ENCODE measurements around the gene TRAK1.

Gene TRAK1

DNA sequence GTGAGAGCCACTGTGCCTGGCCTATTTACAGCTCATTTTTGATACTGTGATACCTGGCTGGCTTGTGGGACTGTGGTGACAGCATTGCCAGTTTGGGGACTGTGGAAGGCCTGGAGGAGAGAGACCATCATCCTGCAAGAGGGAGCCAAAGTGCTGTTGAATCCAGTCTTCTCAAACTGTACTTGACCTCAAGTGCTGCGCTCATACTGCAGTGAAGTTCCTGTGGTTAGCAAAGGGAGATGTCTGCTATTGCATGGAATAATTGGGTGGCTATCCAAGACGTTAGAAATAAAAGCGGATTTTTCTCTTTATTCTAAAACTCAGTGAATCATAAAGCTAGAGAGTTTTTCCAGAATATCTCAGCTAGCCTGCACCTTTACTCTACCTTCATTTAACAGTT lies 91.4 kb downstream of the TRAK1 start:
- Mint-ChIP-seq H3K9me3 (no peaks in the 10 kb centered on the region), H3K4me3 (no peak overlapping the region), H3K36me3 (peaks cover 25% of the 10 kb centered on the region), H3K27ac (no peak overlapping the region), H3K4me1 (peaks cover 17% of the 10 kb centered on the region)
- ATAC-seq (no peak), DNase-seq (ENCODE audit: low spot score in 2 of 2) (no peak)

DNA sequence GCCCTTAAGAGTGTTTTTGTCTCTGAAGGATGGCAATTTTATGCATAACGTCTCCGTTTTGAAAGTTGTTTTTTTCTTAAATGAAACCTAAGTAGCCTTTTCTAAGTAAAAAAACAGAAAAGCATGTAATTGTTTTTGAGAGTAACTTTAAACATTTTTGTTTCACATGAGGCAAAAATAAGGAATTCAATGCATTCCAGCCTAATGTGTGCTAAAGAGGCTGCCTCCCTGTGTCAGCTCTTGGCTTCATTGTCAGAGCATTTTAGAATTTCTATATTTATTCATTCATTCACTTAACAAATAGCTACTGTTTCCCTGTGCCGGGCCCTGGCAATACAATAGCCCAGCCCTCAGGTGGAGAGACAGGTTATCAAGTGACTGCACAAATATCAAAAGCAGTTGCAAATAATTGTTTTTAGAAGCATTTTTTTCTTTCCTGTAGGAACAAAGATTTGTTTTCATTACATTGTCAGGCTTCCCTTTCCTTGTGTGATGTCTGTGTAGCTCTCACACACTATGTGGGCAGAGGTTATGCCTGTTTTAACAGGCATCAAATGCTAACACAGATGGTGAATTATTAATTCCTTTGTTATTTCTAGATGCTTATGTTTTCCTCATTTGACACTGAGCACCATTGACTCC lies 93.0 kb downstream of the TRAK1 start:
- no peaks in the 10 kb centered on the region for H3K9me3 Mint-ChIP-seq
- peaks cover 25% of the 10 kb centered on the region for H3K36me3 Mint-ChIP-seq
- H3K27ac Mint-ChIP-seq = peak overlapping the region; percentile 69
- ATAC-seq = no peak
- H3K4me3 Mint-ChIP-seq = no peak overlapping the region
- DNase-seq (ENCODE audit: low spot score in 2 of 2) = no peak
- H3K4me1 Mint-ChIP-seq = peaks cover 8% of the 10 kb centered on the region

DNA sequence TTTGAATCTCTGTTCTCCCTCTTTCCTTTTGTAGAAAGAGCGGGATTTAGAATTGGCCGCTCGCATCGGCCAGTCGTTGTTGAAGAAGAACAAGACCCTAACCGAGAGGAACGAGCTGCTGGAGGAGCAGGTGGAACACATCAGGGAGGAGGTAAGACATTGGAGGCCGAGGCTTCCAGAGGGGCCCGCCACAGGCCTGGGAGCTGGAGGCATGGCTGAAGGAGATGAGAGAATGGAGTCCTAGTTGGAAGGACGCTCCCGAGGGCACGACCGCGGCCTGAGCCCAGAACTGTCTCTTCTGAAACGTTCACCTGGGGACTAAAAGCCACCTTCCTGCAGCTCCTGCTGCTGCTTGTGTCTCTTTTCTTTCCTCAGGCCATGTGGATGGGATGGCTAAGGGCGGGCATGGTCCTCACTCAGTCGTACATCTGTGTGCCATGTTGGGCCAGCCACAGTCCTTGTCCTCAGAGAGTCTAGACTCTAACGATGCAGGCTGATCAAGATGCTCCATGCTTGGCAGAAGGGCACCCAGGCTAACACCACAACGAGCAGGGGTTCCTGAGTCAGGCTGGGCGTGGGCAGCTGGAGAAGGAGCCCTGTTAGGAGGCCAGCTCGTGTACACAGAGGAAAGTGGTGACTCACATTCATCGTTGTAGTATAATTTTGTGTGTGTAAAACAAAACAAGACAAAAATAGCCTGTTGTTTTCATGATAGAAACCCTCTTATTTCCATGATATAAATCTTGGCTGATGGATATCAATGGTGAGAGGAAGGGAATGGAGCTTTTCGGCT lies 93.7 kb downstream of the TRAK1 start:
- peak; percentile 75 for ATAC-seq
- H3K4me3 Mint-ChIP-seq = no peak overlapping the region
- peaks cover under 1% of the 10 kb centered on the region for H3K4me1 Mint-ChIP-seq
- no peaks in the 10 kb centered on the region for H3K9me3 Mint-ChIP-seq
- no peak for DNase-seq (ENCODE audit: low spot score in 2 of 2)
- peaks cover 31% of the 10 kb centered on the region for H3K36me3 Mint-ChIP-seq
- H3K27ac Mint-ChIP-seq = peak overlapping the region; percentile 69

DNA sequence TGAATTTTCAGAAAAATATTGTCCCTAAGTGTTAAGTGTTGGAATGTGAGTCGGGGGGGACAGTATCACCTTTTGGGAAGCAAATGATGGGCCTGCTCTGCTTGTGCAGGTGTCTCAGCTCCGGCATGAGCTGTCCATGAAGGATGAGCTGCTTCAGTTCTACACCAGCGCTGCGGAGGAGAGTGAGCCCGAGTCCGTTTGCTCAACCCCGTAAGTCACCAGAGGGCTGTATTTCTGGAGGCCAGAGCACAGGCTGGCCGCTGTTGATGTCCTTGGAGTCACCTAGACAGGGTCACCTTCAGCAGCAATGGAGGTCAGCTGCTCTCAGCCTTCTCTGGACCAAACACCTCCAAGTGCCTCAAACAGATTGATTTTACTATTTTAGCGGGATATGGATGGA lies 96.8 kb downstream of the TRAK1 start:
- Mint-ChIP-seq H3K27ac (no peak overlapping the region), H3K36me3 (peaks cover 36% of the 10 kb centered on the region)

DNA sequence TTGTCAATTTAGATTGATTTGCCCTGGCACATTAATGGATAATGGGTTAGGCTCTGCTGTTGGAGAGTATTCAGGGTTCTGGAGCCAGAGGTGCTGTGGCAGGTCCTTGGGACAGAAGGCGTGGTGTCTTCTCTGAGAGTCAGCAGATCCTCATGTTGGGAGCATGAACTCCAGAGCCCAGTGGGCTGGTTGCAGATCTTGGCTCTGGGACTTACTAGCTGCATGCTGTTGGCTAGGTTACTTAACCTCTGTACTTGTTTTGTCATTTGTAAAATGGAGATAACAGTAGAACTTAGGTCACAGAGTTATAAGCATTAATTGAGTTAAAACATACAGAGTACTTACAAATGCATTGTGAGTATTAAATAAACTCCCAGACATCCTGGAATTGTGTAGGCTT lies 97.2 kb downstream of the TRAK1 start:
- Mint-ChIP-seq H3K4me1 (peaks cover 24% of the 10 kb centered on the region), H3K27ac (no peak overlapping the region), H3K36me3 (peaks cover 37% of the 10 kb centered on the region), H3K4me3 (no peak overlapping the region), H3K9me3 (no peaks in the 10 kb centered on the region)
- no peak for DNase-seq (ENCODE audit: low spot score in 2 of 2)
- ATAC-seq = no peak

More for the DNA sequence above, 96.8 kb downstream of the TRAK1 start:
- DNase-seq (ENCODE audit: low spot score in 2 of 2) (no peak), ATAC-seq (no peak)
- peaks cover 22% of the 10 kb centered on the region for H3K4me1 Mint-ChIP-seq
- H3K4me3 Mint-ChIP-seq = no peak overlapping the region
- no peaks in the 10 kb centered on the region for H3K9me3 Mint-ChIP-seq

DNA sequence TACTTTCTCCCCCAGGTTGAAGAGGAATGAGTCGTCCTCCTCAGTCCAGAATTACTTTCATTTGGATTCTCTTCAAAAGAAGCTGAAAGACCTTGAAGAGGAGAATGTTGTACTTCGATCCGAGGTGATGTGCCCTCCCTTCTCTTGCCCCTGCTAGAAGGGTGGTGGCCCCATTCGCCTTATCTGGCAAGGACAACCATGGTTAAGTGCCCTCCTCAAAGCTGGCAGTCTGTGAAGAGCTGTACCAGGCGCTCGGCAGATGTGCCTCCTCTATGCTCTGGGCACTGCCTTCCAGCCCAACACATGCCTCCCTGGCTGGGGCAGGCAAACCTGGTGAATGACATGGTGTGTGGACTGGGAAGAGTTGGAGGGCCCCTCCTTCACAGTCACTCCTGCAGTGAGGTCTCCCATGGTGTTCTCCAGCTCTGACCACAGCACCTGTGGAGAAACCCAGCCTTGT lies 97.9 kb downstream of the TRAK1 start:
- Mint-ChIP-seq H3K27ac (no peak overlapping the region), H3K4me3 (no peak overlapping the region), H3K36me3 (peaks cover 44% of the 10 kb centered on the region), H3K4me1 (peaks cover 24% of the 10 kb centered on the region), H3K9me3 (no peaks in the 10 kb centered on the region)
- DNase-seq (ENCODE audit: low spot score in 2 of 2) (no peak), ATAC-seq (no peak)

DNA sequence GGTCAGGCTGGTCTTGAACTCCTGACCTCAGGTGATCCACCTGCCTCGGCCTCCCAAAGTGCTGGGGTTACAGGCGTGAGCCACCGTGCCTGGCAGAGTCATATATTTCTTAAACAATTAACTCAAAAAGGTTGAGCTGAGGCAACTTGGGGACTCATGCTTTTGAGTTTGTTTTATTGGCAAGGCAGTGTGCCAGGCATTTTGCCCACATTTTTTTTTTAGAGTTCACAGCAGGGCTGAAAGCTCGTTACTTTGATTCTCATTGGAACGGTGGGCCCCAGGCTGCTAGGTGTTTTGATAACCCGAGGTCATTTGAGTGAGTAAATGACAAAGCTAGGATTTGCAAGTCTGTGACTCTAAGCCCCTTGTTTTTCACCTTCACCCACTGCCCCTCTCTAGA lies 98.6 kb downstream of the TRAK1 start:
- no peaks in the 10 kb centered on the region for H3K9me3 Mint-ChIP-seq
- peaks cover 24% of the 10 kb centered on the region for H3K4me1 Mint-ChIP-seq
- ATAC-seq (no peak), DNase-seq (ENCODE audit: low spot score in 2 of 2) (no peak)
- H3K4me3 Mint-ChIP-seq = no peak overlapping the region
- H3K36me3 Mint-ChIP-seq = peaks cover 51% of the 10 kb centered on the region
- no peak overlapping the region for H3K27ac Mint-ChIP-seq

DNA sequence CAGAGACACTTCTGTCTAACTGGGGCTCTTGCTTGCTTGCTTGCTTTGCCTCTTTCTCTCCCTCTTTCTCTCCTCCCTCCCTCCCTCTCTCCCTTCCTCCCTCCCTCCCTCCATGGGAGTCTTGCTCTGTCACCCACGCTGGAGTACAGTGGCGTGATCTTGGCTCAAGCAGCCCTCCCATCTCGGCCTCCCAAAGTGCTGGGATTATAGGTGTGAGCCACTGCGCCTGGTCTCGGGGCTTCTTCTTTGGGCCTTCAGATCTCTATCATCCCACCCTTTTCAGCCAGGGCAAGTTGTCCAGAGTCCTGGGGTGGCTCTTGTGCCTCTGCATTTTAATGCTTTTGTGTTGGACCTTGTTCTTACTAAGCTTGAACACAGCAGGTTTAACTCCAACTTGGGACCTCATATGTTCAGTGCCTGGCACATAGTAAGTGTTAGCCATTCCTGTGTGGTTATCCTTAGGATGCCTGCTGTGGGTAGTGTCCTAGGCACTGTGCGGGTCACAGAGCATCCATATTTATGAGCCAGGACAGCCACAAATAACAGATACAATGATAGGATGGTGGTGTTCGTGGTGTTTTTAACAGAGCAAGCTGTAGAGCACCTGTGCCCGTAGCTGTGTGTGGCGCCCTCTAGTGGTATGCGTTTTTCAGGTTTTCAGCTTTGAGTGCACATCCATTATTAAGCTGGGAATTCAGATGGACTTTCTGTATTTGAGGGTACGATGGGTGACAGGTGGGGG lies 99.7 kb downstream of the TRAK1 start:
- Mint-ChIP-seq H3K4me3 (no peak overlapping the region), H3K4me1 (peaks cover 24% of the 10 kb centered on the region), H3K27ac (peak overlapping the region; percentile 32), H3K9me3 (no peaks in the 10 kb centered on the region), H3K36me3 (peaks cover 56% of the 10 kb centered on the region)
- peak; percentile 65 to 84 for DNase-seq (ENCODE audit: low spot score in 2 of 2)
- peak; percentile 67 for ATAC-seq

DNA sequence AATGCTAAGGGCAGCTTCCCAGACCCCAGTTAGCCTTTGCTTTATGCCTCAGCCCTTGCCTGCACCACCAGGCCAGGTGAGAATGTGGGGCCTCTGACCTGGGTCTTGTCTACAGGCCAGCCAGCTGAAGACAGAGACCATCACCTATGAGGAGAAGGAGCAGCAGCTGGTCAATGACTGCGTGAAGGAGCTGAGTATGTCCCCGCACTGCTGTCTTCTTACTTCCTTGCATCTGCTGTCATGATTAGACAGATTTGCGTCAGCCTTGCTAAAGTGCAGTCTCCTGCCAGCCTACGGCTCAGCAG lies 100.2 kb downstream of the TRAK1 start:
- Mint-ChIP-seq H3K4me1 (peaks cover 24% of the 10 kb centered on the region), H3K27ac (peak overlapping the region; percentile 32), H3K4me3 (no peak overlapping the region), H3K9me3 (no peaks in the 10 kb centered on the region), H3K36me3 (peaks cover 57% of the 10 kb centered on the region)
- ATAC-seq (peak; percentile 17), DNase-seq (ENCODE audit: low spot score in 2 of 2) (no peak)

DNA sequence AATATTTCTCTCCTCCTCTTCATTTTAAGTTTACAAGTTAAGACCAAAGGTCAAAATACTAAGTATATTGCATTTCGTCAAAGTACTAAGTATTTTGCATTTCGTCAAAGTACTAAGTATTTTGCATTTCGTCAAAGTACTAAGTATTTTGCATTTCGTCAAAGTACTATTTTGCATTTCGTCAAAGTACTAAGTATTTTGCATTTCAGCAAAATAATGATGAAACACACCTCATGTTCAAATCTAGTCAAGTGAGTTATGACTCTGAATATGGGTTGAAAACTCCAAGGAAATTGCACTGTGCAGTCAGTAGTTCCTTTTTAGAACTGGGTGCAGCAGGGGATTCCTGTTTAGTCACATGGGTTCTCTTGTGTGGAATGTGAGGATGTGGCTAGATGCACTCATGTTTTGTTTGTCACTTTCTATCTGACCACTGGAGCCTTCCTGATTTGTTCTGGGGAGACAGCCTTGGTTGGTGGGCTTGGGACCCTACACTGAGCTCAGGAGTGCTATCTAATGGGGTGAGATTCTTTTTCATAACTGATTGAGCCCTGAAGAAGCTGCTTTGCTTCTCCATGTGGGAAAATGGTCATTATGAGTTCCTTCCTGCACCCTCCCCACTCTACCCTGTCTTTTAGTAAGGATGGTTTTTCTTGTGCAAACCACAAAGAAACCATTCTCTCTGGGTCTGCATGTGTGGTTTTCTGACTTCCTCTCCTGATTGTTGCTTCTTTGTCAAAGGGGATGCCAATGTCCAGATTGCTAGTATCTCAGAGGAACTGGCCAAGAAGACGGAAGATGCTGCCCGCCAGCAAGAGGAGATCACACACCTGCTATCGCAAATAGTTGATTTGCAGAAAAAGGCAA lies 101.4 kb downstream of the TRAK1 start:
- Mint-ChIP-seq H3K27ac (no peak overlapping the region), H3K9me3 (no peaks in the 10 kb centered on the region), H3K4me3 (no peak overlapping the region), H3K36me3 (peaks cover 62% of the 10 kb centered on the region), H3K4me1 (peaks cover 24% of the 10 kb centered on the region)
- DNase-seq (ENCODE audit: low spot score in 2 of 2) = no peak
- ATAC-seq = no peak

DNA sequence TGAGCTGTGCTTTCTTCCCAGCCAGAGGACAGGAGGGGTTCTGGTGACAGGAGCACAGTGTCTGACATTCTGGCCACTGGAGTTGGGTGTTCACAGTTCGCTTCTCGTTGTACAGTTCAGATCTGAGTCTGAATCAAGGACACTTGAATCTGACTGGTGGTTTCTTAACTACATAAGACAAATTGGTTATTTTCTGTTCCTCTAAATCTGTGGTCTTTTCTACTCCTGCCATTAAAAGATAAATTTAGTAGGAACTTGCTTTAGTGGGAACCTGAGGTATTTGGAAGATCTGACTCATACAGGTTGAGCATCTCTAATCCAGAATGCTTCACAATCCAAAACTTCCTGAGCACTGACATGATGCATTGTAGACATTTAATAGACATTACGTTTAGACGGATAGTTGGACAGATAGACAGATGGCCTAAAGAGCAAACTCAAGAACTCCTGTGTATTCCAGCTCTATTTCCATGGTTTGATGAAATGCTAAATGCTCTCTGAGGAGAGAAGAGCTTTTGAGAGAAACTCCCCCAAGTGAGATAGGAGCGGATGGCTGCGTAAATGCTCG lies 103.9 kb downstream of the TRAK1 start:
- H3K9me3 Mint-ChIP-seq = no peaks in the 10 kb centered on the region
- H3K4me1 Mint-ChIP-seq = peaks cover 24% of the 10 kb centered on the region
- H3K4me3 Mint-ChIP-seq = no peak overlapping the region
- no peak for ATAC-seq
- peak overlapping the region; percentile 43 for H3K27ac Mint-ChIP-seq
- DNase-seq (ENCODE audit: low spot score in 2 of 2) = no peak
- peaks cover 67% of the 10 kb centered on the region for H3K36me3 Mint-ChIP-seq

DNA sequence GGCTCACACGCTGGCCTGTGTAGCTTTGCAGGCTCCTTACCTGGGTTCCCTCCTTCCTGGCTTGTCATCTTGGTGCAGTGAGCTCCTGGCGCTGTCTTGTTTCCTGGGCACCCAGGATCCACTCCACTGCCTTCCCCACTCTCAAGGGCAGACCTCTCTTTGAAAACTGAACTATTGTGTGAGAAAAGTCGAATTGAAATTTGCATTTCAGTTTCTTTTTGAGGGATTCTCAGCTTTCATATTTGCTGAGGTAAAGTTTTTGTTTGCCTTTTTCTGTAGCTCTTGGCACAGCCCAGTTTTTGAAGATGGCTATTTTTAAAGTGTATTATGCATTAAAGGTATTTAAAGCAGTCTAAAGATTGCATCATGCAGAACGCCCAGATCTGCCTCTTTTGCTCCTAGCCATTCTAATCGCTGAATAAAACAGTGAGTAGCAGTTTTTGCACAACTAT lies 104.7 kb downstream of the TRAK1 start:
- peaks cover 16% of the 10 kb centered on the region for H3K4me1 Mint-ChIP-seq
- H3K36me3 Mint-ChIP-seq = peaks cover 76% of the 10 kb centered on the region
- ATAC-seq (no peak), DNase-seq (ENCODE audit: low spot score in 2 of 2) (no peak)
- peak overlapping the region; percentile 43 for H3K27ac Mint-ChIP-seq
- no peak overlapping the region for H3K4me3 Mint-ChIP-seq
- no peaks in the 10 kb centered on the region for H3K9me3 Mint-ChIP-seq

DNA sequence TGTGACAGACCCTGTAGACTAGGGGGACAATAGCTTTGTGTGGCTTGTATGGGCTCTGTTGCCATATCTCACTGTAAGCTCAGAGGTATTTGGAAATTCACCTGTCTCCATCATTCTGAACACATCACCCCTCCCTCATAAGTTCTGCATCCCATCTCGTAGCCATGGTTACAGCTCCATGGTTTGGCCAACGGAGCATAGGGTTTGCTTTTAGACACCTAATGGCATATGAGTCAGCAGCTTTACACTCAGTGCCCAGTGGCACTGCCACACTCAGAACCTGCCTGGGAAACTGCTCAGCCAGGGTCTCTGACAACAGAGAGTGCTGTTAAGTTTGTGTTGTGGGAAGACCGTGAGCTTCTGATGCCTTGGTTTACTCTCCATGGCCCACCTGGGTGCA lies 107.6 kb downstream of the TRAK1 start:
- no peaks in the 10 kb centered on the region for H3K9me3 Mint-ChIP-seq
- no peak for DNase-seq (ENCODE audit: low spot score in 2 of 2)
- H3K4me3 Mint-ChIP-seq = no peak overlapping the region
- no peak overlapping the region for H3K27ac Mint-ChIP-seq
- no peak for ATAC-seq
- peaks cover 91% of the 10 kb centered on the region for H3K36me3 Mint-ChIP-seq
- no peaks in the 10 kb centered on the region for H3K4me1 Mint-ChIP-seq

DNA sequence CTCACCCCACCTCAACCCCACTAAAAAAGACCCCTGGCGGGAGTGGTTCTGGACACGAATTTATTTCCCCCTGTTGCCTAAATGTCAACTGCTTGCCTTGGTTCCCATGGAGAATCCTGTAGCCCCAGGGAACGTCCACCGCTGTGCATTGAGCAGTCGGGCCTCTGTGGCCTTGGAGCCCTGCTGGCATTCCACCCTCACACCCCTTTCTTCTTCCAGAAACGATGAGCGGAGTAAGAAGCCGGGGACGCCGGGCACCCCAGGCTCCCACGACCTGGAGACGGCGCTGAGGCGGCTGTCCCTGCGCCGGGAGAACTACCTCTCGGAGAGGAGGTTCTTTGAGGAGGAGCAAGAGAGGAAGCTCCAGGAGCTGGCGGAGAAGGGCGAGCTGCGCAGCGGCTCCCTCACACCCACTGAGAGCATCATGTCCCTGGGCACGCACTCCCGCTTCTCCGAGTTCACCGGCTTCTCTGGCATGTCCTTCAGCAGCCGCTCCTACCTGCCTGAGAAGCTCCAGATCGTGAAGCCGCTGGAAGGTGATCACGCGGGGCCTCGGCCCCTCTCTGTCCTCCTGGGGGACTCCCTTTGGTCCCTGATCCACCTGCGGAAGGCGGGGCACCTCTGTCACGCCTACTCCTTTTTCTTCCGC lies 111.2 kb downstream of the TRAK1 start:
- ATAC-seq (no peak), DNase-seq (ENCODE audit: low spot score in 2 of 2) (no peak)
- Mint-ChIP-seq H3K4me3 (no peak overlapping the region), H3K4me1 (no peaks in the 10 kb centered on the region), H3K36me3 (peaks cover 58% of the 10 kb centered on the region), H3K9me3 (no peaks in the 10 kb centered on the region), H3K27ac (no peak overlapping the region)
